Common myeloid progenitor, CD34-positive (primary cell): ENCODE data around the gene TSPAN2.
A peak's percentile ranks its signal among the peaks of the same experiment; 100 is the strongest.

Source experiments
- CTCF ChIA-PET: fragments of 350-600 bp; sonication (Branson Sonifier 250); formaldehyde crosslinking; loops from one replicate; lab custom pipeline; 2021; ENCODE audit warnings: antibody characterized with exemption; lab: Charles Lee
- POLR2A ChIA-PET: fragments of 350-600 bp; sonication (Branson Sonifier 250); formaldehyde crosslinking; loops from one replicate; lab custom pipeline; 2021; ENCODE audit warnings: antibody characterized with exemption; lab: Charles Lee
- DNase-seq, 3 donors: peaks; one replicate each; pipeline versions ENCODE4 v3.0.0 to v3.0.0-alpha.2; 2013
- H3K27ac ChIP-seq, 2 experiments: 1 replicate in 1 of 2; 2 replicates in 1 of 2; pipeline ENCODE4 v1.7.0; 2013; ENCODE audit warnings: inconsistent platforms in 2 of 2, low read length in 2 of 2, mild to moderate bottlenecking in 2 of 2, low read depth in 1 of 2, moderate library complexity in 1 of 2; ENCODE audit not compliant: severe bottlenecking in 2 of 2, insufficient read depth in 1 of 2, poor library complexity in 1 of 2
- H3K27me3 ChIP-seq, 5 experiments: replicated peaks in 2 of 5; 1 replicate in 3 of 5; 2 replicates in 2 of 5; pipeline versions ENCODE4 v1.6.1 to v1.7.0; 2013; ENCODE audit warnings: low read length in 4 of 5, mild to moderate bottlenecking in 2 of 5, moderate library complexity in 2 of 5, inconsistent platforms in 1 of 5; ENCODE audit not compliant: insufficient read depth in 5 of 5, control insufficient read depth in 4 of 5
- H3K36me3 ChIP-seq, 4 experiments: 1 replicate in 2 of 4; 2 replicates in 2 of 4; pipeline versions ENCODE4 v1.6.1 to v1.7.0; 2013; ENCODE audit warnings: low read length in 3 of 4, control low read depth in 1 of 4, mild to moderate bottlenecking in 1 of 4; ENCODE audit not compliant: control insufficient read depth in 4 of 4, insufficient read depth in 4 of 4
- H3K4me1 ChIP-seq, 4 experiments: 1 replicate in 3 of 4; 2 replicates in 1 of 4; pipeline versions ENCODE4 v1.6.1 to v1.7.1; 2013; ENCODE audit warnings: low read length in 3 of 4, mild to moderate bottlenecking in 3 of 4, control low read depth in 1 of 4, inconsistent platforms in 1 of 4, moderate library complexity in 1 of 4; ENCODE audit not compliant: control insufficient read depth in 4 of 4, insufficient read depth in 4 of 4; ENCODE audit errors: control extremely low read depth in 1 of 4
- H3K4me3 ChIP-seq, 7 experiments: 1 replicate in 4 of 7; 2 replicates in 3 of 7; pipeline versions ENCODE4 v1.5.1 to v1.7.0; 2013; ENCODE audit warnings: mild to moderate bottlenecking in 7 of 7, low read length in 6 of 7, moderate library complexity in 6 of 7, inconsistent platforms in 2 of 7, low read depth in 2 of 7, control low read depth in 1 of 7; ENCODE audit not compliant: insufficient read depth in 4 of 7, control insufficient read depth in 1 of 7; ENCODE audit errors: extremely low read depth in 1 of 7
- H3K9me3 ChIP-seq, 5 experiments: 1 replicate in 4 of 5; 2 replicates in 1 of 5; pipeline versions ENCODE4 v1.6.1 to v1.7.1; 2013; ENCODE audit warnings: low read length in 4 of 5, mild to moderate bottlenecking in 2 of 5, inconsistent platforms in 1 of 5, low read depth in 1 of 5, moderate library complexity in 1 of 5; ENCODE audit not compliant: control insufficient read depth in 4 of 5, insufficient read depth in 2 of 5; ENCODE audit errors: control extremely low read depth in 1 of 5
- WGBS: methylation state at CpG from one replicate; pipeline ENCODE4 v1.1.5; 2013; ENCODE audit not compliant: insufficient coverage; 5-methylcytosine and 5-hydroxymethylcytosine counted together

The TSPAN2 gene

DNA sequence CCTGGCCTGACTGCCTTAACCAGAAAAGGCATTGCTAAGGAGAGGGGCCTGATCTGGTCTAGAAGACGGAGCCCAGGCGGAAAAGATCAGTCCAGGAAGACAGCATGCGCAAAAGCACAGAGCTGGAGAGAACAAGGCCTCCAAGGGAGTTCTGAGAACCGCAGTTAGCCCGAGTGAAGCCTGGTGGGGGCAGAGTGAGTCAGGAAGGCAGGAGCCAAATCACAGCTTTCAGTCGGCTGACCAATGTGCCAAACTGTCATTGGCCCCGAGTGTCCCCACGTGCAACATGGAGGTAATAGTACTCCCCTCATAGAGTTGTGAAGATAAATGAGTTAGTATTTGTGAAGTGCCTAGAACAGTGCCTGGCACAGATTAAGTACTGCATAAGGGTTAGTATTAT, 1.2 kb upstream of the TSPAN2 start:
- 95% methylated on average over 7 of the region's 8 CpGs for WGBS
- Histone ChIP-seq H3K9me3 (no peaks in the 10 kb centered on the region), H3K27me3 (no peaks in the 10 kb centered on the region), H3K4me3 (peak overlapping the region in 5 of 7 experiments; percentile 73 to 97 (median 90)), H3K36me3 (peaks cover 0 to 7% (median 0%) of the 10 kb centered on the region in 4 experiments), H3K4me1 (peaks cover 26 to 58% (median 38%) of the 10 kb centered on the region in 4 experiments), H3K27ac (no peak overlapping the region)
- CTCF ChIA-PET = interaction anchor here (1.3 to 2.4 kb wide), 4 partner anchors 9 to 38 kb away, joined by 3 to 13 read pairs (median 4); no protein-coding TSS in a partner anchor
- DNase-seq = no peak
- POLR2A ChIA-PET = interaction anchor here (0.5 to 1.4 kb wide), 2 partner anchors 9 to 24 kb away, joined by 3 read pairs; no protein-coding TSS in a partner anchor

- Histone ChIP-seq H3K36me3 (peaks cover 0 to 7% (median 0%) of the 10 kb centered on the region in 4 experiments), H3K9me3 (no peaks in the 10 kb centered on the region), H3K4me1 (peaks cover 30 to 62% (median 41%) of the 10 kb centered on the region in 4 experiments), H3K4me3 (peak overlapping the region in 6 of 7 experiments; percentile 73 to 97 (median 84)), H3K27ac (peak overlapping the region; percentile 53 to 75), H3K27me3 (no peaks in the 10 kb centered on the region)
- DNase-seq = no peak
- WGBS = 15% methylated on average over 2 of the region's 2 CpGs
- POLR2A ChIA-PET = interaction anchor here (0.5 to 1.4 kb wide), 2 partner anchors 9 to 23 kb away, joined by 3 read pairs; no protein-coding TSS in a partner anchor
- CTCF ChIA-PET = interaction anchor here (1.1 to 5.3 kb wide), 6 partner anchors 9 to 37 kb away, joined by 3 to 31 read pairs (median 4); no protein-coding TSS in a partner anchor
These were observed 835 bp upstream of the TSPAN2 start for GRCh38 chr1:115090186-115090490.

DNA sequence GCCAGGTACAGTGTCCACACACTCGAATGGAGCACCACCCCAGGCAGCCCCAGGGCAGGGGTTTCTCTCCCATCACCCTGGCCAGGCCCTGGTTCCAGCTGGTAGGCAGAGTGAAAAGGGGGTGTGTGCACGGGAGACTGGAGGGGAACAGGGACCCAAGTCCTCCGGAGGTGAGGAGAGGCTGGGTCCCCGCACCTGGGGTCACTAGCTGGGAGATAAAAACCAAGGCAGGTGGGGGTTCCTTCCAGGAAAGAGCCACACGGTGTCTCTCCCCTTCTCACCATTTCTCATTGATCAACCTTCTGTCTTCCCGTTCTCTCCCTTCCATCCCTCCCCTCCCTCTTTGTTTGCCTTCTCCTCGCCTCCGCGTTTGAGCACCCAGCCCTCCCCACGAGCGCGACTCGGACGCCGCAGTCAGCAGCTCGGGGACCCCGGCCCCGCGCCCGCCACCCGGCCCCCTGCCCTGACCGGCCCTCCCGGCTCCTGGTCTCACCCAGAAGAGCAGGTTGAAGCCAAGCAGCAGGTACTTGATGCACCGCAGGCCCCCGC, 358 bp downstream of the TSPAN2 start:
- CTCF ChIA-PET = interaction anchor here (0.7 to 5.3 kb wide), 9 partner anchors 10 to 37 kb away, joined by 3 to 31 read pairs (median 4); no protein-coding TSS in a partner anchor
- Histone ChIP-seq H3K36me3 (peaks cover 0 to 7% (median 0%) of the 10 kb centered on the region in 4 experiments), H3K9me3 (no peaks in the 10 kb centered on the region), H3K4me3 (peak overlapping the region; percentile 39 to 97 (median 78)), H3K4me1 (peaks cover 36 to 72% (median 48%) of the 10 kb centered on the region in 4 experiments), H3K27me3 (no peaks in the 10 kb centered on the region), H3K27ac (peak overlapping the region in 1 of 2 experiments; percentile 13)
- no peak for DNase-seq
- POLR2A ChIA-PET = interaction anchor here (0.9 kb wide), 1 partner anchor 11 kb away, joined by 3 read pairs; no protein-coding TSS in a partner anchor
- under 1% methylated on average over 20 of the region's 25 CpGs for WGBS

DNA sequence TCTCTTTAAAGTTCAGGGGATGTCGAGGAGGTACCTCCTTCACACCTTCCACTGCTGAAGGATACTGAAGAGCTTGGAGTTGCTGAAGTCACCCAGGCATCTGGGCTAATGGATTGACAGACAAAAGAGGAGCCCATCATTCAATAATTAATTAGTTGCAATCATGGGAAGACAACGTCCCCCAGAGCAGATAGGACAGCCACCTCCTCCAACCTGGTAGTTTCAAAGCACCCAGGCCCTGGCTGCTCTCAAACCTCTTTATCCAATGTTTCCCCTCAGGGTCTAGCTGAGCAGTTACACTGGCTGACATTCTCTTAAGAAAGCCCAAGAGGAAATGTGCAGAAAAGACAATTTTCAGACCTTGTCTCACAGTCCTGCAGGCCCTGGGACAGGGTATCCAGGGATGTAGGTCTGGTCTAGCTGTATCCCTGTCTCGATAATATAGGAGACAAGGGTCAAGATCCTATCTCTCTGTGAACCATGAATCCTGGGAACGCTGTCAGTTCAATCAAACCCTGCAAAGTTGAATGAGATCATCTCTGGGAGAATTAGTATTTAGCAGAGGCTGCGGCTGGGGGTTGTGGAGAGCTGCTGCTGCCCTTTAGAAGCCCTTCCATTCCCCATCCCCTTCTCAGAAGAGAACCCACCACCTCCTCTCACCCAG, 1.1 kb downstream of the TSPAN2 start:
- no peaks in the 10 kb centered on the region for H3K27me3 ChIP-seq
- no peaks in the 10 kb centered on the region for H3K9me3 ChIP-seq
- peaks cover 0 to 7% (median 0%) of the 10 kb centered on the region in 4 experiments for H3K36me3 ChIP-seq
- 91% methylated on average over 5 of the region's 5 CpGs for WGBS
- POLR2A ChIA-PET = interaction anchor here (0.9 to 1.0 kb wide), 2 partner anchors 11 kb away, joined by 3 read pairs; no protein-coding TSS in a partner anchor
- DNase-seq = no peak
- H3K4me3 ChIP-seq = peak overlapping the region in 6 of 7 experiments; percentile 69 to 97 (median 78)
- peaks cover 36 to 72% (median 48%) of the 10 kb centered on the region in 4 experiments for H3K4me1 ChIP-seq
- CTCF ChIA-PET = interaction anchor here (0.7 to 5.3 kb wide), 6 partner anchors 10 to 36 kb away, joined by 3 to 31 read pairs (median 5); no protein-coding TSS in a partner anchor
- H3K27ac ChIP-seq = no peak overlapping the region

DNA sequence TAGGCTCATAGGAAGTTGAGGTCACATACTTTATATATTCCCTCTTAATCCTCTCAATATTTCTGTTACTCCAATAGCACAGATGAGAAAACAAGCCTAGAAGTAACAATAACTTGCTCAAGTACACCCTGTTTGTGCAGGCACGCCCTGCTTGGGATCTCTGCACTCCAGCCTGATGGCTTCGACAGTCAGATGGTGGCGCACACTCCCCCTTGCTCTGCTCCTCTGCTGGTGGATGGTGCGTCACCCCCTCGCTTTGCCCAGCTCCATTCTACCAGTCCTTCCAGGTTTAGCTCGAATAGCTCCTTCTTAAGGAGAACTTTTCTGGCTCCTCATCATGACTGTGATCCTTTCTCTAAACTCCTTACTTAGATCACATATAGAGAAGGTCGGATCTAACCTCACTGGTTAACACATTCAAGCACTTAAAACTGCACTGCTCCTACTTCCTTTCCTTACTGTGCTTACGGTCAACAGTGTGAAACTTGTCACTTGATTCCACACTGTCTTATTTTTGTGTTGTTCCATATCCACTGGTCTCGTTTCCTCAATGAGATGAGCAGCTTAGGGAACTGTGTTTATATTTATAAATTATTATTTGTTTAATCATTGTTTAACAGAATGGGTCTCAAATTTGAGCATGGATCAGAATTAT, 3.0 kb downstream of the TSPAN2 start:
- H3K27ac ChIP-seq = peak overlapping the region; percentile 67 to 85
- no peak for DNase-seq
- WGBS = 92% methylated on average over 7 of the region's 9 CpGs
- H3K36me3 ChIP-seq = peaks cover 0 to 18% (median 3%) of the 10 kb centered on the region in 4 experiments
- H3K27me3 ChIP-seq = no peaks in the 10 kb centered on the region
- ChIA-PET POLR2A (no interaction called here), CTCF (interaction anchor here (0.9 to 5.3 kb wide), 8 partner anchors 9 to 52 kb away, joined by 3 to 31 read pairs (median 3); no protein-coding TSS in a partner anchor)
- no peaks in the 10 kb centered on the region for H3K9me3 ChIP-seq
- peak overlapping the region in 3 of 7 experiments; percentile 20 to 59 (median 52) for H3K4me3 ChIP-seq
- H3K4me1 ChIP-seq = peaks cover 25 to 59% (median 43%) of the 10 kb centered on the region in 4 experiments

GRCh38 chr1:115084902-115085511, 4.3 kb downstream of the TSPAN2 start:
- H3K27ac ChIP-seq = peak overlapping the region; percentile 67 to 85
- ChIA-PET CTCF (interaction anchor here (0.7 to 5.3 kb wide), 5 partner anchors 11 to 817 kb away, joined by 3 to 31 read pairs (median 3); no protein-coding TSS in a partner anchor), POLR2A (interaction anchor here (1.4 kb wide), 1 partner anchor 20 kb away, joined by 3 read pairs; no protein-coding TSS in a partner anchor)
- peaks cover 0 to 29% (median 5%) of the 10 kb centered on the region in 4 experiments for H3K36me3 ChIP-seq
- no peaks in the 10 kb centered on the region for H3K27me3 ChIP-seq
- no peaks in the 10 kb centered on the region for H3K9me3 ChIP-seq
- H3K4me3 ChIP-seq = peak overlapping the region in 4 of 7 experiments; percentile 13 to 59 (median 40)
- DNase-seq = peak; percentile 56 to 92 (median 87)
- WGBS = 28% methylated on average over 4 of the region's 9 CpGs
- peaks cover 18 to 50% (median 36%) of the 10 kb centered on the region in 4 experiments for H3K4me1 ChIP-seq
